AG08395 (cell line): ENCODE data around the gene ZBTB21.

Source experiments
- DNase-seq: peaks from one replicate; pipeline ENCODE4 v3.0.0; 2012; ENCODE audit warnings: mixed read lengths, low spot score

The ZBTB21 gene

GRCh38 chr21:42009831-42010506, at the start of gene ZBTB21:
Gene ZBTB21 (minus strand): TSS chr21:42010360. CDS start chr21:41994095, 16,265 bp downstream.
- peak; percentile 98 for DNase-seq

- no peak for DNase-seq
Measured at GRCh38 chr21:42059721-42060120, 49.6 kb upstream of the ZBTB21 start.

- no peak for DNase-seq
Measured at GRCh38 chr21:42059141-42059540, 49.0 kb upstream of the ZBTB21 start.

- DNase-seq = no peak
Measured at GRCh38 chr21:42058631-42059111, 48.5 kb upstream of the ZBTB21 start.

GRCh38 chr21:42057851-42058437, 47.8 kb upstream of the ZBTB21 start:
- no peak for DNase-seq

GRCh38 chr21:42056996-42057689, 47.0 kb upstream of the ZBTB21 start:
- DNase-seq = peak; percentile 88

- peak; percentile 11 for DNase-seq
Measured at GRCh38 chr21:42056468-42056867, 46.3 kb upstream of the ZBTB21 start.

GRCh38 chr21:42055425-42055824, 45.3 kb upstream of the ZBTB21 start:
- no peak for DNase-seq

- DNase-seq = no peak
Measured at GRCh38 chr21:42051788-42052187, 41.6 kb upstream of the ZBTB21 start.

GRCh38 chr21:42049578-42050430, 39.6 kb upstream of the ZBTB21 start:
- no peak for DNase-seq

- DNase-seq = no peak
Measured at GRCh38 chr21:42048870-42049577, 38.9 kb upstream of the ZBTB21 start.

GRCh38 chr21:42047821-42048613, 37.9 kb upstream of the ZBTB21 start:
- peak; percentile 91 for DNase-seq

GRCh38 chr21:42044871-42045495, 34.8 kb upstream of the ZBTB21 start:
- no peak for DNase-seq

GRCh38 chr21:42043961-42044360, 33.8 kb upstream of the ZBTB21 start:
- no peak for DNase-seq

- DNase-seq = no peak
Measured at GRCh38 chr21:42043201-42043895, 33.2 kb upstream of the ZBTB21 start.

GRCh38 chr21:42042651-42043050, 32.5 kb upstream of the ZBTB21 start:
- DNase-seq = no peak

- no peak for DNase-seq
Measured at GRCh38 chr21:42041711-42042110, 31.6 kb upstream of the ZBTB21 start.

- DNase-seq = no peak
Measured at GRCh38 chr21:42041246-42041645, 31.1 kb upstream of the ZBTB21 start.

- DNase-seq = peak; percentile 99
Measured at GRCh38 chr21:42040411-42041180, 30.4 kb upstream of the ZBTB21 start.
